GM21381 (cell line): ENCODE measurements around the gene CD163L1.
"Not testable (repeated sequence)": the region's sequence is repeated elsewhere in the genome, so short reads cannot be mapped to it uniquely, and the experiment has no call there.

Experiments
- ATAC-seq: cut with Tn5 transposase; IDR thresholded peaks from one replicate; pipeline ENCODE4 v1.9.1; 2021; ENCODE audit warnings: mild to moderate bottlenecking, moderate library complexity; ENCODE audit not compliant: unreplicated experiment

The CD163L1 gene

GRCh38 chr12:7444076-7444475, at the start of gene CD163L1:
CD163L1 (minus strand) TSS chr12:7444153; CDS start chr12:7444127, 26 bp downstream.
- no peak for ATAC-seq

GRCh38 chr12:7493006-7493405, 49.1 kb upstream of the CD163L1 start:
- ATAC-seq, result no peak

GRCh38 chr12:7486512-7486911, 42.6 kb upstream of the CD163L1 start:
- ATAC-seq, result no peak

- no peak for ATAC-seq
These were observed 41.1 kb upstream of the CD163L1 start for GRCh38 chr12:7485095-7485494.

- no peak for ATAC-seq
These were observed 39.4 kb upstream of the CD163L1 start for GRCh38 chr12:7483343-7483742.

GRCh38 chr12:7479771-7480170, 35.8 kb upstream of the CD163L1 start:
- ATAC-seq, result no peak

- ATAC-seq, result no peak
These were observed 28.1 kb upstream of the CD163L1 start for GRCh38 chr12:7472060-7472459.

- ATAC-seq, result no peak
These were observed 16.7 kb upstream of the CD163L1 start for GRCh38 chr12:7460375-7461259.

GRCh38 chr12:7459973-7460372, 16.0 kb upstream of the CD163L1 start:
- ATAC-seq, result no peak

GRCh38 chr12:7451756-7452155, 7.8 kb upstream of the CD163L1 start:
- ATAC-seq, result no peak

- no peak for ATAC-seq
These were observed 6.7 kb upstream of the CD163L1 start for GRCh38 chr12:7450667-7451066.

GRCh38 chr12:7448099-7448498, 4.1 kb upstream of the CD163L1 start:
- ATAC-seq, result no peak

GRCh38 chr12:7444537-7444936, 584 bp upstream of the CD163L1 start:
- no peak for ATAC-seq

GRCh38 chr12:7441216-7441615, 2.7 kb downstream of the CD163L1 start:
- no peak for ATAC-seq

GRCh38 chr12:7439579-7440505, 4.1 kb downstream of the CD163L1 start:
- no peak for ATAC-seq

- not testable (repeated sequence) for ATAC-seq
These were observed 5.5 kb downstream of the CD163L1 start for GRCh38 chr12:7438291-7438995.

GRCh38 chr12:7437494-7437893, 6.5 kb downstream of the CD163L1 start:
- ATAC-seq, result not testable (repeated sequence)

GRCh38 chr12:7434670-7435069, 9.3 kb downstream of the CD163L1 start:
- ATAC-seq, result no peak

- ATAC-seq, result no peak
These were observed 10.6 kb downstream of the CD163L1 start for GRCh38 chr12:7433276-7433822.

GRCh38 chr12:7431993-7432685, 11.8 kb downstream of the CD163L1 start:
- no peak for ATAC-seq
